ENCODE measurements around the gene TRPV6.

TRPV6 gene

GRCh38 chr7:142906643-142907042 lies 21.1 kb upstream of the TRPV6 start:
- DNase-seq: no peak

GRCh38 chr7:142905759-142906158 lies 20.2 kb upstream of the TRPV6 start:
- DNase-seq: no peak

GRCh38 chr7:142904128-142904527 lies 18.6 kb upstream of the TRPV6 start:
- DNase-seq: no peak

- DNase-seq: no peak
Observed at GRCh38 chr7:142901426-142902259, 16.1 kb upstream of the TRPV6 start.

- no peak for DNase-seq
Observed at GRCh38 chr7:142899661-142900060, 14.1 kb upstream of the TRPV6 start.

GRCh38 chr7:142898377-142899170 lies 13.0 kb upstream of the TRPV6 start:
- no peak for DNase-seq

- no peak for DNase-seq
Observed at GRCh38 chr7:142897691-142898090, 12.1 kb upstream of the TRPV6 start.

GRCh38 chr7:142896741-142897379 lies 11.3 kb upstream of the TRPV6 start:
- DNase-seq: no peak

- no peak for DNase-seq
Observed at GRCh38 chr7:142896151-142896550, 10.6 kb upstream of the TRPV6 start.

- DNase-seq: no peak
Observed at GRCh38 chr7:142894985-142895593, 9.5 kb upstream of the TRPV6 start.

GRCh38 chr7:142894112-142894984 lies 8.8 kb upstream of the TRPV6 start:
- DNase-seq: no peak

- DNase-seq: no peak
Observed at GRCh38 chr7:142892951-142893350, 7.4 kb upstream of the TRPV6 start.

- DNase-seq: no peak
Observed at GRCh38 chr7:142891490-142892082, 6.0 kb upstream of the TRPV6 start.

GRCh38 chr7:142890874-142891485 lies 5.4 kb upstream of the TRPV6 start:
- no peak for DNase-seq

GRCh38 chr7:142889816-142890215 lies 4.3 kb upstream of the TRPV6 start:
- no peak for DNase-seq

- DNase-seq: no peak
Observed at GRCh38 chr7:142887282-142888015, 1.9 kb upstream of the TRPV6 start.

- no peak for DNase-seq
Observed at GRCh38 chr7:142886866-142887265, 1.3 kb upstream of the TRPV6 start.

- no peak for DNase-seq
Observed at GRCh38 chr7:142884286-142884640, 1.3 kb downstream of the TRPV6 start.

- DNase-seq: no peak
Observed at GRCh38 chr7:142883571-142884285, 1.8 kb downstream of the TRPV6 start.

- DNase-seq: no peak
Observed at GRCh38 chr7:142883145-142883544, 2.4 kb downstream of the TRPV6 start.
